K562 (cell line): ENCODE data around the gene AMMECR1. TPM values are rescaled to one million over a fixed set of nuclear protein-coding genes. Genes with fewer than 3 reads are reported as not detected.

Source experiments
- ATAC-seq: fragments of 200-7000 bp; cut with Tn5 transposase; 3 replicates; pipeline ENCODE4 v1.9.1; 2020; ENCODE audit warnings: moderate library complexity
- BruUV-seq: library from RNA; stranded (reverse); fragments of 400-500 nt; replicated peaks from 2 replicates; lab custom pipeline; 2021; lab: Mats Ljungman, UMichigan
- CTCF ChIA-PET: fragments of 300-600 bp; formaldehyde crosslinking; extraction: SDS; loops from one replicate; lab custom pipeline; 2021; ENCODE audit warnings: low intra/inter-chr PET ratio; lab: Yijun Ruan, JAX
- POLR2A ChIA-PET: fragments of 300-600, 350-650 bp; sonication (Branson Sonifier 250); formaldehyde crosslinking; extraction: SDS; loops from one replicate; lab custom pipeline; 2021; ENCODE audit warnings: antibody characterized with exemption, inconsistent platforms; lab: Yijun Ruan, JAX
- DNase-seq, 4 experiments: peaks; one replicate each; pipeline versions ENCODE4 v3.0.0 to v3.0.0-alpha.2; 2011 to 2018; ENCODE audit warnings: low spot score in 3 of 4, mixed read lengths in 3 of 4; ENCODE audit errors: extremely low read depth in 1 of 4
- FAIRE-seq: peaks from 2 replicates; lab custom pipeline; 2011; peaks lifted over from hg19 to GRCh38; lab: Jason Lieb, UNC
- H2AFZ ChIP-seq: 2 replicates; pipeline ENCODE4 v1.6.0; 2011; ENCODE audit warnings: low read depth, low read length, control low read depth, inconsistent platforms
- H3K27ac ChIP-seq: fragments of 200-600 bp; 3 replicates; pipeline ENCODE4 v1.8.0; 2011; ENCODE audit warnings: low read depth, mild to moderate bottlenecking, control low read depth, inconsistent platforms, low read length, moderate library complexity, mixed read lengths; ENCODE audit errors: extremely low read depth
- H3K27me3 ChIP-seq, 2 experiments: fragments of 300-600 bp in 1 of 2; 2 replicates in 1 of 2; 3 replicates in 1 of 2; pipeline versions ENCODE4 v1.6.0 to v1.8.0; 2011; ENCODE audit warnings: inconsistent platforms in 2 of 2, low read length in 2 of 2, mild to moderate bottlenecking in 1 of 2, mixed read lengths in 1 of 2, moderate library complexity in 1 of 2; ENCODE audit not compliant: control insufficient read depth in 2 of 2, insufficient read depth in 2 of 2
- H3K36me3 ChIP-seq: fragments of 300-600 bp; 3 replicates; pipeline ENCODE4 v1.8.0; 2011; ENCODE audit warnings: mild to moderate bottlenecking, low read length, inconsistent platforms; ENCODE audit not compliant: control insufficient read depth, insufficient read depth
- H3K4me1 ChIP-seq, 2 experiments: fragments of 200-600 bp in 1 of 2; replicated peaks in 1 of 2; 2 replicates in 1 of 2; 3 replicates in 1 of 2; pipeline versions ENCODE4 v1.5.1 to v1.8.0; 2011; ENCODE audit warnings: inconsistent platforms in 2 of 2, low read length in 2 of 2, mild to moderate bottlenecking in 1 of 2, mixed read lengths in 1 of 2, moderate library complexity in 1 of 2; ENCODE audit not compliant: control insufficient read depth in 2 of 2, insufficient read depth in 2 of 2
- H3K4me2 ChIP-seq: 2 replicates; pipeline ENCODE4 v1.6.1; 2011; ENCODE audit warnings: low read length, control low read depth, inconsistent platforms, mixed read lengths; ENCODE audit not compliant: insufficient read depth
- H3K4me3 ChIP-seq: fragments of 200-600 bp; sonication (generic), shearing (Covaris generic); 2 replicates; pipeline ENCODE4 v1.5.1; 2016; ENCODE audit warnings: control low read depth, inconsistent platforms
- H3K79me2 ChIP-seq: fragments of 200-600 bp; 3 replicates; pipeline ENCODE4 v1.8.0; 2011; ENCODE audit warnings: low read length, inconsistent platforms; ENCODE audit not compliant: control insufficient read depth, insufficient read depth
- H3K9ac ChIP-seq, 2 experiments: 2 replicates each; pipeline versions ENCODE4 v1.6.0 to v1.6.1; 2011; ENCODE audit warnings: low read depth in 2 of 2, low read length in 2 of 2, control low read depth in 1 of 2, inconsistent platforms in 1 of 2, mild to moderate bottlenecking in 1 of 2, mixed read lengths in 1 of 2; ENCODE audit not compliant: insufficient read depth in 1 of 2
- H3K9me1 ChIP-seq: one replicate; pipeline ENCODE4 v1.6.0; 2011; ENCODE audit warnings: inconsistent platforms, mild to moderate bottlenecking, low read length, moderate library complexity; ENCODE audit not compliant: control insufficient read depth, insufficient read depth
- H3K9me3 ChIP-seq: replicated peaks from 2 replicates; pipeline ENCODE4 v1.5.1; 2011; ENCODE audit warnings: low read depth, low read length, inconsistent platforms; ENCODE audit not compliant: control insufficient read depth, insufficient read depth
- H4K20me1 ChIP-seq: replicated peaks from 2 replicates; pipeline ENCODE4 v1.6.1; 2011; ENCODE audit warnings: low read length, inconsistent platforms, mixed read lengths; ENCODE audit not compliant: control insufficient read depth, insufficient read depth
- ARHGAP35 ChIP-seq: fragments of 450-650 bp; IDR thresholded peaks from 2 replicates; pipeline ENCODE4 v1.6.1; 2018; ENCODE audit not compliant: partially characterized antibody
- CREBBP ChIP-seq: IDR thresholded peaks from one replicate; pipeline ENCODE4 v1.6.1; 2012; ENCODE audit warnings: low read depth, mild to moderate bottlenecking, control low read depth, inconsistent platforms, low read length
- HNRNPLL ChIP-seq: fragments of 200-400 bp; formaldehyde crosslinking; IDR thresholded peaks from 2 replicates; pipeline ENCODE4 v1.6.1; 2017; ENCODE audit warnings: low read length, low read depth, mild to moderate bottlenecking; ENCODE audit not compliant: poor library complexity, severe bottlenecking
- KLF1 ChIP-seq: fragments of 450-650 bp; IDR thresholded peaks from 2 replicates; pipeline ENCODE4 v1.6.1; 2016; ENCODE audit warnings: missing genetic modification characterization, missing compliant biosample characterization
- MAFG ChIP-seq: fragments of 450-650 bp; conservative IDR thresholded peaks from 2 replicates; pipeline ENCODE4 v1.6.1; 2016; ENCODE audit warnings: missing genetic modification characterization, missing compliant biosample characterization
- SIN3B ChIP-seq: fragments of 450-650 bp; IDR thresholded peaks from 2 replicates; pipeline ENCODE4 v1.6.1; 2017; ENCODE audit warnings: low read depth, mild to moderate bottlenecking, moderate library complexity
- SIRT6 ChIP-seq: IDR thresholded peaks from one replicate; pipeline ENCODE4 v1.6.1; 2012; ENCODE audit warnings: low read depth, mild to moderate bottlenecking, control low read depth, inconsistent platforms, low read length, moderate library complexity
- TARDBP ChIP-seq: fragments of 450-650 bp; IDR thresholded peaks from 2 replicates; pipeline ENCODE4 v1.6.1; 2016
- TBL1XR1 ChIP-seq, 2 experiments: IDR thresholded peaks; 2 replicates each; pipeline ENCODE4 v1.6.1; 2012; ENCODE audit warnings: improper control_type of control experiment in 2 of 2, low read length in 2 of 2, mild to moderate bottlenecking in 1 of 2
- ZNF146 ChIP-seq: IDR thresholded peaks from one replicate; pipeline ENCODE4 v1.6.1; 2018; ENCODE audit warnings: missing compliant biosample characterization; ENCODE audit not compliant: unreplicated experiment
- ZNF224 ChIP-seq: sonication (generic); formaldehyde crosslinking; IDR thresholded peaks from 2 replicates; pipeline ENCODE4 v1.8.0; 2022; ENCODE audit warnings: mild to moderate bottlenecking, missing genetic modification reagents
- ZNF445 ChIP-seq: fragments of 250-450 bp; sonication (Bioruptor Pico); IDR thresholded peaks from 2 replicates; pipeline ENCODE4 v1.4.0; 2020; ENCODE audit warnings: low read depth, mild to moderate bottlenecking, moderate library complexity
- ZNF785 ChIP-seq: fragments of 250-450 bp; sonication (Bioruptor Pico); IDR thresholded peaks from 2 replicates; pipeline ENCODE4 v1.4.0; 2020; ENCODE audit warnings: mild to moderate bottlenecking
- WGBS: fragments of 100-300 bp; shearing (Covaris generic); methylation state at CpG from one replicate; pipeline ENCODE4 v1.1.6; 2016; ENCODE audit warnings: low coverage, mixed read lengths; ENCODE audit not compliant: insufficient coverage; ENCODE audit errors: missing lambda C conversion rate; 5-methylcytosine and 5-hydroxymethylcytosine counted together
- in situ Hi-C: fragments of 300-500 bp; cut with MboI; formaldehyde crosslinking; loops from 4 replicates; pipeline ENCODE4 v1.15.0; 2018; ENCODE audit warnings: inconsistent platforms, mixed read lengths
- intact Hi-C: fragments of 100-400 bp; cut with micrococcal nuclease; formaldehyde crosslinking; loops from 2 replicates; pipeline ENCODE4 v1.14.2; 2022
- polyA plus RNA-seq, 8 experiments: library from polyadenylated mRNA; depleted of rRNA in 4 of 8; stranded (reverse) in 5 of 8; unstranded in 3 of 8; fragments of >200 nt; fragmentation: Nextera tagmentation in 2 of 8; fragmentation: Illumina TruSeq in 1 of 8; extraction: Ambion mirVana in 2 of 8; extraction: Trizol in 1 of 8; gene quantifications; 2 replicates each; pipeline versions ENCODE4 v1.2.1 to v1.2.3, GENCODE V29; 2011 to 2014; ENCODE audit warnings: inconsistent platforms in 1 of 8, missing spikeins in 1 of 8
- total RNA-seq, 7 experiments: library from RNA; depleted of rRNA in 6 of 7; stranded (reverse); fragments of >200 nt in 6 of 7; fragmentation: Illumina TruSeq in 2 of 7; extraction: Trizol in 2 of 7; gene quantifications; 2 replicates each; pipeline versions ENCODE4 v1.2.1 to v1.2.3, GENCODE V29; 2011 to 2021; ENCODE audit warnings: low replicate concordance in 1 of 7
- TF ChIP-seq, protein P1 (sequence below): fragments of 200-800 bp; sonication (Bioruptor generic); IDR thresholded peaks from 2 replicates; pipeline ENCODE4 v1.6.1; 2016; ENCODE audit warnings: missing genetic modification characterization, missing compliant biosample characterization
- TF ChIP-seq, protein P2 (sequence below): sonication (generic); formaldehyde crosslinking; IDR thresholded peaks from 2 replicates; pipeline ENCODE4 v1.8.0; 2022; ENCODE audit warnings: mild to moderate bottlenecking, low read depth, missing genetic modification reagents
- TF ChIP-seq, protein P3 (sequence below): sonication (generic); formaldehyde crosslinking; IDR thresholded peaks from 2 replicates; pipeline ENCODE4 v1.9.0; 2022; ENCODE audit warnings: mild to moderate bottlenecking, missing genetic modification reagents

The AMMECR1 gene
- total and polyA plus RNA-seq, 9 of the 15 experiments (the other 6 are each of a cell fraction or from before 2014, with no cell fraction given): 13.9 to 36.7 (median 23.6) TPM

DNA sequence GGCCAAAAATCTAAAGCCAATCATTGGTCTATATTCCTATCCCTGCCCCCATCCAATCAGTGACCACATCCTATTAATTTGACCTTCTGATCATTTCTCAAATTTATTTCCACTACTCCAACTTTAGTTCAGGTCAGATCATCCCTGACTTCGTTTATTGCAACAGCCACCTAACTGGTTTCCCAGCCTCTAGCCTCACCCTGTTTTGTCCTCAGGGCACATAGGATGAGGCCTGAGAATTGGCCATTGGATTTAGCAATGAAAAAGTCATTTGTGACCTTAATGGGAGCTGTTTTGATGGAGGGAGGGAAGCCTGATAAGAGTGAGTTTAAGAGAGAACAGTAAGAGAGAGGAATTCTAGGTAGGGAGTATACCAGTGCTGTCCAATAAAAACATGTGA lies 155.0 kb downstream of the AMMECR1 start (continued):
- TF ChIP-seq, protein P1, sequence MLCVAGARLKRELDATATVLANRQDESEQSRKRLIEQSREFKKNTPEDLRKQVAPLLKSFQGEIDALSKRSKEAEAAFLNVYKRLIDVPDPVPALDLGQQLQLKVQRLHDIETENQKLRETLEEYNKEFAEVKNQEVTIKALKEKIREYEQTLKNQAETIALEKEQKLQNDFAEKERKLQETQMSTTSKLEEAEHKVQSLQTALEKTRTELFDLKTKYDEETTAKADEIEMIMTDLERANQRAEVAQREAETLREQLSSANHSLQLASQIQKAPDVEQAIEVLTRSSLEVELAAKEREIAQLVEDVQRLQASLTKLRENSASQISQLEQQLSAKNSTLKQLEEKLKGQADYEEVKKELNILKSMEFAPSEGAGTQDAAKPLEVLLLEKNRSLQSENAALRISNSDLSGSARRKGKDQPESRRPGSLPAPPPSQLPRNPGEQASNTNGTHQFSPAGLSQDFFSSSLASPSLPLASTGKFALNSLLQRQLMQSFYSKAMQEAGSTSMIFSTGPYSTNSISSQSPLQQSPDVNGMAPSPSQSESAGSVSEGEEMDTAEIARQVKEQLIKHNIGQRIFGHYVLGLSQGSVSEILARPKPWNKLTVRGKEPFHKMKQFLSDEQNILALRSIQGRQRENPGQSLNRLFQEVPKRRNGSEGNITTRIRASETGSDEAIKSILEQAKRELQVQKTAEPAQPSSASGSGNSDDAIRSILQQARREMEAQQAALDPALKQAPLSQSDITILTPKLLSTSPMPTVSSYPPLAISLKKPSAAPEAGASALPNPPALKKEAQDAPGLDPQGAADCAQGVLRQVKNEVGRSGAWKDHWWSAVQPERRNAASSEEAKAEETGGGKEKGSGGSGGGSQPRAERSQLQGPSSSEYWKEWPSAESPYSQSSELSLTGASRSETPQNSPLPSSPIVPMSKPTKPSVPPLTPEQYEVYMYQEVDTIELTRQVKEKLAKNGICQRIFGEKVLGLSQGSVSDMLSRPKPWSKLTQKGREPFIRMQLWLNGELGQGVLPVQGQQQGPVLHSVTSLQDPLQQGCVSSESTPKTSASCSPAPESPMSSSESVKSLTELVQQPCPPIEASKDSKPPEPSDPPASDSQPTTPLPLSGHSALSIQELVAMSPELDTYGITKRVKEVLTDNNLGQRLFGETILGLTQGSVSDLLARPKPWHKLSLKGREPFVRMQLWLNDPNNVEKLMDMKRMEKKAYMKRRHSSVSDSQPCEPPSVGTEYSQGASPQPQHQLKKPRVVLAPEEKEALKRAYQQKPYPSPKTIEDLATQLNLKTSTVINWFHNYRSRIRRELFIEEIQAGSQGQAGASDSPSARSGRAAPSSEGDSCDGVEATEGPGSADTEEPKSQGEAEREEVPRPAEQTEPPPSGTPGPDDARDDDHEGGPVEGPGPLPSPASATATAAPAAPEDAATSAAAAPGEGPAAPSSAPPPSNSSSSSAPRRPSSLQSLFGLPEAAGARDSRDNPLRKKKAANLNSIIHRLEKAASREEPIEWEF (CRISPR knock-in tag): no peak
- TF ChIP-seq ZNF224: no peak
- no peak for TF ChIP-seq ZNF785 (CRISPR knock-in tag)
- no peak for TF ChIP-seq ZNF146 (CRISPR knock-in tag)
- no peak for TF ChIP-seq TARDBP
- TF ChIP-seq SIN3B: no peak

DNA sequence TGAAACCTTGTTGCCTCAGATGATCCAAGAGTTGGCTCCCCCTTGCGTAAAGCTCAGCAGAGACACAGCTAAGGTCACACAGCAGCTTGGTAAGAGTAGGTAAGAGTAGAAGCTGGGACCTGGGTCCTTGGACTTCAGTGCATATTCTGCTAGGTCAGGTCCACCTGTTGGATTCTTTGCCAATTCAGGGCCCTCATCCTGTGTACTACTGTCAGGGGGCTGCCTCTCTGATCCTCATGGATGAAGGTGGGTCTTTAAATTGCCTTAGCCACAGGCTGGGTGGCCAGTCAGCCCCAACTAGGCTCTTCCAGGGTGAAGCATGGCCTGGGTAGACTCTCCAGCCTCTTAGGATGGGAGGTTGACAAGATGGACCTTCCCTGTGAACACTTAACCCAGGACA lies 155.8 kb downstream of the AMMECR1 start:
- no peak overlapping the region for H3K4me2 ChIP-seq
- H3K79me2 ChIP-seq: peaks cover 21% of the 10 kb centered on the region; the same call in 2 of the 3 replicates
- WGBS: 100% methylated on average over 1 of the region's 1 CpG
- ATAC-seq (no peak), DNase-seq (no peak), FAIRE-seq (no peak)
- no peak overlapping the region for H3K27ac ChIP-seq
- CTCF ChIA-PET: interaction anchor here (3.2 kb wide), 1 partner anchor 248 kb away, joined by 39 read pairs; no protein-coding TSS in a partner anchor
- in situ Hi-C loops (loop anchor here (5.0 to 25.0 kb wide), 3 partner anchors 245 to 700 kb away; no protein-coding TSS in a partner anchor), intact Hi-C loops (loop anchor here (2.0 kb wide), 1 partner anchor 155 kb away; no protein-coding TSS in a partner anchor)
- no peak overlapping the region for H3K9ac ChIP-seq
- POLR2A ChIA-PET: no interaction called here
- no TSS peak for BruUV-seq
- H3K36me3 ChIP-seq: peaks cover 13% of the 10 kb centered on the region; the same call in 1 of the 3 replicates
- H3K9me1 ChIP-seq: no peaks in the 10 kb centered on the region
- H2AFZ ChIP-seq: no peak overlapping the region
- H3K4me1 ChIP-seq: peaks cover 7 to 34% of the 10 kb centered on the region in 2 experiments; a peak in 3 of 5 replicates
- H4K20me1 ChIP-seq: no peaks in the 10 kb centered on the region
- no peak overlapping the region for H3K4me3 ChIP-seq
- H3K27me3 ChIP-seq: no peaks in the 10 kb centered on the region
- H3K9me3 ChIP-seq: no peaks in the 10 kb centered on the region
- TF ChIP-seq CREBBP: no peak
- TF ChIP-seq SIRT6: no peak
- TF ChIP-seq KLF1 (tag): no peak
- TF ChIP-seq TBL1XR1 (IDR thresholded peaks at IDR 0.05; ENCODE audit: low read length in 2 of 2): no peak
- no peak for TF ChIP-seq MAFG
- TF ChIP-seq, protein P2, sequence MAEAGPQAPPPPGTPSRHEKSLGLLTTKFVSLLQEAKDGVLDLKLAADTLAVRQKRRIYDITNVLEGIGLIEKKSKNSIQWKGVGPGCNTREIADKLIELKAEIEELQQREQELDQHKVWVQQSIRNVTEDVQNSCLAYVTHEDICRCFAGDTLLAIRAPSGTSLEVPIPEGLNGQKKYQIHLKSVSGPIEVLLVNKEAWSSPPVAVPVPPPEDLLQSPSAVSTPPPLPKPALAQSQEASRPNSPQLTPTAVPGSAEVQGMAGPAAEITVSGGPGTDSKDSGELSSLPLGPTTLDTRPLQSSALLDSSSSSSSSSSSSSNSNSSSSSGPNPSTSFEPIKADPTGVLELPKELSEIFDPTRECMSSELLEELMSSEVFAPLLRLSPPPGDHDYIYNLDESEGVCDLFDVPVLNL (CRISPR knock-in tag): no peak
- no peak for TF ChIP-seq ARHGAP35
- TF ChIP-seq, protein P3, sequence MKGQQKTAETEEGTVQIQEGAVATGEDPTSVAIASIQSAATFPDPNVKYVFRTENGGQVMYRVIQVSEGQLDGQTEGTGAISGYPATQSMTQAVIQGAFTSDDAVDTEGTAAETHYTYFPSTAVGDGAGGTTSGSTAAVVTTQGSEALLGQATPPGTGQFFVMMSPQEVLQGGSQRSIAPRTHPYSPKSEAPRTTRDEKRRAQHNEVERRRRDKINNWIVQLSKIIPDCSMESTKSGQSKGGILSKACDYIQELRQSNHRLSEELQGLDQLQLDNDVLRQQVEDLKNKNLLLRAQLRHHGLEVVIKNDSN (CRISPR knock-in tag): no peak
- TF ChIP-seq ZNF445: no peak
- TF ChIP-seq HNRNPLL: no peak
